Retina (tissue), 1 donor: ENCODE data around the gene SGSM2.

ENCODE experiments used
- DNase-seq: peaks from one replicate; pipeline ENCODE4 v3.0.0-alpha.2; 2016

SGSM2 gene

GRCh38 chr17:2369039-2369438 is 31.7 kb downstream of the SGSM2 start:
- no peak for DNase-seq

GRCh38 chr17:2369551-2370210 is 32.4 kb downstream of the SGSM2 start:
- DNase-seq, result no peak

- no peak for DNase-seq
Observed at GRCh38 chr17:2370211-2370589, 32.9 kb downstream of the SGSM2 start.

GRCh38 chr17:2371183-2372130 is 34.2 kb downstream of the SGSM2 start:
- no peak for DNase-seq

- DNase-seq, result no peak
Observed at GRCh38 chr17:2372180-2372579, 34.9 kb downstream of the SGSM2 start.

GRCh38 chr17:2372681-2373080 is 35.4 kb downstream of the SGSM2 start:
- DNase-seq, result no peak

- no peak for DNase-seq
Observed at GRCh38 chr17:2373179-2373578, 35.9 kb downstream of the SGSM2 start.

- DNase-seq, result no peak
Observed at GRCh38 chr17:2374549-2375285, 37.4 kb downstream of the SGSM2 start.

- DNase-seq, result no peak
Observed at GRCh38 chr17:2375406-2375805, 38.1 kb downstream of the SGSM2 start.

GRCh38 chr17:2376107-2376506 is 38.8 kb downstream of the SGSM2 start:
- DNase-seq, result no peak

GRCh38 chr17:2377659-2378058 is 40.4 kb downstream of the SGSM2 start:
- DNase-seq, result no peak

- no peak for DNase-seq
Observed at GRCh38 chr17:2378905-2379304, 41.6 kb downstream of the SGSM2 start.

- DNase-seq, result no peak
Observed at GRCh38 chr17:2379489-2380225, 42.4 kb downstream of the SGSM2 start.

- DNase-seq, result no peak
Observed at GRCh38 chr17:2380226-2380922, 43.1 kb downstream of the SGSM2 start.

- no peak for DNase-seq
Observed at GRCh38 chr17:2380950-2381649, 43.8 kb downstream of the SGSM2 start.

GRCh38 chr17:2383628-2384167 is 46.4 kb downstream of the SGSM2 start:
- DNase-seq, result no peak

- DNase-seq, result no peak
Observed at GRCh38 chr17:2384439-2385127, 47.3 kb downstream of the SGSM2 start.

GRCh38 chr17:2385240-2386210 is 48.2 kb downstream of the SGSM2 start:
- DNase-seq, result no peak

- DNase-seq, result no peak
Observed at GRCh38 chr17:2386400-2387085, 49.2 kb downstream of the SGSM2 start.
